H1 (cell line): Measurements from ENCODE around the gene PIP4K2C. TPM values are rescaled to one million over a fixed set of nuclear protein-coding genes. Genes with fewer than 3 reads are reported as not detected.

Source experiments
- HDAC6 ChIP-seq: IDR thresholded peaks from one replicate; pipeline ENCODE4 v1.7.1; 2012; ENCODE audit warnings: low read depth, mild to moderate bottlenecking, inconsistent platforms, low read length, moderate library complexity
- JUND ChIP-seq: IDR thresholded peaks from 2 replicates; pipeline ENCODE4 v1.6.1; 2011; ENCODE audit warnings: mild to moderate bottlenecking, improper control_type of control experiment, low read length
- polyA plus RNA-seq, 7 experiments: library from polyadenylated mRNA; depleted of rRNA in 3 of 7; stranded (reverse) in 5 of 7; unstranded in 2 of 7; fragments of >200 nt in 5 of 7; fragments of 200-250 nt in 2 of 7; gene quantifications; 1 replicate in 5 of 7; 2 replicates in 1 of 7; 4 replicates in 1 of 7; pipeline versions ENCODE4 v1.2.1 to v1.2.3, GENCODE V29; 2011 to 2013; ENCODE audit warnings: missing spikeins in 2 of 7, mixed read lengths in 2 of 7
- total RNA-seq: library from RNA; stranded (reverse); fragmentation: NEBNext Ultra II Directional; extraction: Animal tissue kit (Norgen Biotek cat#: 25700); gene quantifications from 2 replicates; pipeline ENCODE4 v1.2.1, GENCODE V29; 2021

Gene PIP4K2C
- total and polyA plus RNA-seq, 2 of the 8 experiments (the other 6 are each of a cell fraction or from before 2014, with no cell fraction given) = 25.0 to 27.1 TPM

- TF ChIP-seq JUND (no peak), HDAC6 (no peak)
These were observed 42.5 kb upstream of the PIP4K2C start (continued) for GRCh38 chr12:57548488-57548887.
